Measurements from ENCODE around the gene PMM2.

The PMM2 gene

DNA sequence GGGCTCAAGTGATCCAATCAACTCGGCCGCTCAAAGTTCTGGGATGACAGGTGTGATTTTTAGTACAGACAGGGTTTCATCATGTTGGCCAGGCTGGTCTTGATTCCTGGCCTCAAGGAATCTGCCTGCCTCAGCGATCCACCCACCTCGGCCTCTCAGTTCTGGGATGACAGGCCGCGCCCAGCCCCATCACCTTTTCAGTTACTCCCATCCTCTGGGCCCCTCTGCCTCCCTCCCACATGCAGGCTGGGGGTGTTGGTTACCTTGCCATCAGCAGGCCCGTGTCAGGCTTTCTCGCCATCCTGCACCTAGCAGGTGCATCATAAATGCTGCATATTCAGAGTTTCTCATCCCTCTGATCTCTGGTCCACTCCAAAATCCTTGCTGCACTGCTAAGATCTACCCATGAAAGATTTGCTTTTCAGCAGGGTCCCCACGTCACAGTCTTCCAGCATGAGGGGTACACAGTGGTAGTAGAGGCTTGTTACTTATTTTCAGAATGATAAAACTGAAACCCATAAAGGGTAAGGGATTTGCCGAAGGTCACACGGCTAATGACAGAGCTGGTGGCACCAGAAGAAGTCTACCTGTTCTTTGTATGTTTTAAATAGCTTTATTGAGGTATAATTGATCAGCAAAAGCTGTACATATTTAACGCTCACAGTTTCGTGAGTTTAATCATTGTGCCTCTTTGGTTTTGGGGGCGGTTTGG, 16.6 kb downstream of the PMM2 start:
- H3K9me3 ChIP-seq: no peaks in the 10 kb centered on the region
- H3K36me3 ChIP-seq: peaks cover 95% of the 10 kb centered on the region
- no peak for TF ChIP-seq CTCF (IDR thresholded peaks at IDR 0.05; ENCODE audit: low read depth, low read length)

GRCh38 chr16:8816967-8817655, 19.5 kb downstream of the PMM2 start:
- H3K4me3 ChIP-seq (ENCODE audit: low read depth, low read length): no peak overlapping the region
- DNase-seq: no peak
- TF ChIP-seq CTCF (IDR thresholded peaks at IDR 0.05; ENCODE audit: low read depth, low read length): no peak
- H3K4me1 ChIP-seq: no peaks in the 10 kb centered on the region
- no peaks in the 10 kb centered on the region for H3K27me3 ChIP-seq
- H3K9me3 ChIP-seq: no peaks in the 10 kb centered on the region
- peaks cover 89% of the 10 kb centered on the region for H3K36me3 ChIP-seq

More for the DNA sequence above, 16.6 kb downstream of the PMM2 start:
- Histone ChIP-seq H3K4me1 (no peaks in the 10 kb centered on the region; the same call in 1 of the 2 replicates), H3K4me3 (ENCODE audit: low read depth, low read length) (no peak overlapping the region), H3K27me3 (no peaks in the 10 kb centered on the region)
- no peak for DNase-seq

DNA sequence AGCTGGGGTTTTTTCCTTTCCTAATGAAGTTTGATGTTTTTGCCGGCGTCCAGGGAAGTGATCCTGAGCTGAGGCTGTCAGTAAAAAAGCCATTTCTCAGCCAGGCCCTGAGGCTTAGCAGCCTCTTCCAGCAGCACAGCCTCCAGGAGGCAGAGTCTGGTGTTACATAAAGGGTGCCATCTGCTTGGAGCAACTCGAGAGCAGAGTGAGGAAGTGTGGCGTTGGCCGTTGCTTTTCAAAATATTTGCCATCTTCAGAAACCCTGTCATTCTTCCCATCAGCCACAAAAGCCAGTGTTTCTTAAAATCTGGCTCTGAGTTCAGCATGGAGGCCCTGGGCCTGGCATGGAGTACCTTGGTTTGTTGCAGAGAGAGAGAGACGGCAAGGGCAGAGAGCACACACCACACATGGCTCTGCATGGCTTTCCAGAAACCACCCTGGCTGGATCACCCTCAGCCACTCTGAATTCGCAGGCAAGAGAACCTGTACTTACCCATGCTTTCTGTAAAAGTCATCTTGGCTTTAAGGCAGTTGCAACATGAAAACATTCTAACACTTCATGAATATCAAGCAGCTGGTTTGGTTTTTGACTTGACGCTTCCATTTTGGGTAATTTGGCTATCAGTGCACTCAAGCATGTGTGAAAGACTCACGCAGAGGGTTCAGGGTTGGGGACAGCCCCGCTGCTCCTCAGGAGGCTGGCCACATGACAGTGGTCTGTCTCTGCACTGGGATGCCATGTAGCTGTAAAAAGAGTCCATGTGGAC, 21.0 kb downstream of the PMM2 start:
- H3K4me1 ChIP-seq: peaks cover 9% of the 10 kb centered on the region; the same call in 1 of the 2 replicates
- H3K27me3 ChIP-seq: no peaks in the 10 kb centered on the region
- no peak overlapping the region for H3K4me3 ChIP-seq (ENCODE audit: low read depth, low read length)
- peaks cover 77% of the 10 kb centered on the region for H3K36me3 ChIP-seq
- no peak for DNase-seq
- no peak for TF ChIP-seq CTCF (IDR thresholded peaks at IDR 0.05; ENCODE audit: low read depth, low read length)
- H3K9me3 ChIP-seq: no peaks in the 10 kb centered on the region

DNA sequence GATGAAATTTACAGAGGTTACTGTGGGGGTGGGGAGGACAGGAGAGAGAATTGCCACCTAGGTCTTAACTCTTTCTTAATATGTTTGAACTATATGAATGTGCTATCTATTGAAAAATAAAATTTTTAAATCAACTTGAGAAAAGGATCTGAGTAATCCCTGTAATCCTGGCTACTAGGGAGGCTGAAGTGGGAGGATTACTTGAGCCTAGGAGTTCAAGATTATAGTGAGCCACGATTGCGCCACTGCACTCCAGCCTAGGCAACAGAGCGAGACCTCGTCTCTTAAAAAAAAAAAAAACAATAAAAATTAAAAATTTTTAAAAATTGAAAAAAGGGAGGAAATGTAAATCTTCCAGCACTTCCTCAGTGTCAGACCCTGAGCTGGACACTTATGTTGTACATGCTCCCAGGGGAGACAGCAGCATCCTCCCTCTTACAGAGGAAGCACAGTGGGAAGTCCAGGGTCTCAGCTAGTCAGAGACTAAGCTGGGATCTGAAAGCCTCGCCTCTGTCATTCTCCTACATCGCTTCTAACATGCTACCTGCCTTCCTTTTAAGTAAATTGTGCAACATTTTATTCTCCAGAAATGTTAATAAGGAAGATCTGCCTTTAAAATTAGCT, 21.9 kb downstream of the PMM2 start:
- peaks cover 9% of the 10 kb centered on the region; the same call in 1 of the 2 replicates for H3K4me1 ChIP-seq
- H3K36me3 ChIP-seq: peaks cover 72% of the 10 kb centered on the region
- TF ChIP-seq CTCF (IDR thresholded peaks at IDR 0.05; ENCODE audit: low read depth, low read length): no peak
- no peaks in the 10 kb centered on the region for H3K27me3 ChIP-seq
- H3K4me3 ChIP-seq (ENCODE audit: low read depth, low read length): no peak overlapping the region
- no peaks in the 10 kb centered on the region for H3K9me3 ChIP-seq
- DNase-seq: no peak

DNA sequence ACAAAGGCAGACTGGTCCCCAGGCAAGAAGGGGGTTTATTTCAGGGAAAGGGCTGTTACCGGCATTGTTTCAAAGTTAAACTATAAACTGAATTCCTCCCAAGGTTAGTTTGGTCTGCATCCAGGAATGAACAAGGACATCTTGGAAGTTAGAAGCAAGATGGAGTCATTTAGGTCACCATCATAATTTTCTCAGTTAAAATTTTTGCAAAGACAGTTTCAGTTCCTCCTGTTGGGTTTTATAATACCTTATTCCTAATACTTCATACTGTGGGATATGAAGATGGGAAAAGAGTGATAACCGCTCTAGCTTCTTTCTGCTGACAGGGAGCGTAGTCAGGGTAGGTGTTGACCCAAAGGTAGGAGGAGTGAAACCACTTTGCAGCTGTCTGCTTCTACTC, 24.8 kb downstream of the PMM2 start:
- peaks cover 16% of the 10 kb centered on the region; the same call in 1 of the 2 replicates for H3K4me1 ChIP-seq
- peaks cover 49% of the 10 kb centered on the region for H3K36me3 ChIP-seq
- no peaks in the 10 kb centered on the region for H3K27me3 ChIP-seq
- H3K4me3 ChIP-seq (ENCODE audit: low read depth, low read length): no peak overlapping the region
- H3K9me3 ChIP-seq: no peaks in the 10 kb centered on the region
- no peak for TF ChIP-seq CTCF (IDR thresholded peaks at IDR 0.05; ENCODE audit: low read depth, low read length)
- DNase-seq: no peak

Measured in BE2C (cell line).